GM12878 (cell line): Measurements from ENCODE around the gene PRR29. TPM values are rescaled to one million over a fixed set of nuclear protein-coding genes. Genes with fewer than 3 reads are reported as not detected.
A peak's percentile ranks its signal among the peaks of the same experiment; 100 is the strongest.

Experiments
- HDGF ChIP-seq: fragments of 450-650 bp; IDR thresholded peaks from 2 replicates; pipeline ENCODE4 v1.6.1; 2016; ENCODE audit warnings: antibody characterized with exemption
- IKZF1 ChIP-seq: fragments of 450-650 bp; conservative IDR thresholded peaks from 2 replicates; pipeline ENCODE4 v1.6.1; 2017; ENCODE audit warnings: antibody characterized with exemption, mild to moderate bottlenecking
- NFXL1 ChIP-seq: fragments of 450-650 bp; IDR thresholded peaks from 2 replicates; pipeline ENCODE4 v1.6.1; 2017; ENCODE audit warnings: antibody characterized with exemption, mild to moderate bottlenecking, borderline replicate concordance
- POLR2A ChIP-seq: IDR thresholded peaks from 2 replicates; pipeline ENCODE4 v1.6.1; 2011; ENCODE audit warnings: low read depth, mild to moderate bottlenecking, low read length
- SP1 ChIP-seq: IDR thresholded peaks from one replicate; pipeline ENCODE4 v1.6.1; 2011; ENCODE audit warnings: low read depth, low read length
- ZNF207 ChIP-seq: fragments of 450-650 bp; IDR thresholded peaks from 2 replicates; pipeline ENCODE4 v1.6.1; 2014; ENCODE audit warnings: antibody characterized with exemption, mild to moderate bottlenecking, borderline replicate concordance
- polyA plus RNA-seq, 11 experiments: library from polyadenylated mRNA; depleted of rRNA in 4 of 11; unstranded in 6 of 11; stranded (reverse) in 5 of 11; fragments of >200 nt; fragmentation: Nextera tagmentation in 4 of 11; fragmentation: Illumina TruSeq in 1 of 11; extraction: Ambion mirVana in 4 of 11; extraction: Trizol in 1 of 11; gene quantifications; 1 replicate in 1 of 11; 2 replicates in 10 of 11; pipeline versions ENCODE4 v1.2.1 to v1.2.3, GENCODE V29; 2011 to 2016; ENCODE audit warnings: inconsistent platforms in 2 of 11, missing spikeins in 2 of 11, low read depth in 1 of 11
- total RNA-seq, 4 experiments: library from RNA; depleted of rRNA in 3 of 4; stranded (reverse); fragments of >200 nt in 3 of 4; fragmentation: Illumina TruSeq in 1 of 4; extraction: Trizol in 1 of 4; gene quantifications; 2 replicates each; pipeline versions ENCODE4 v1.2.1 to v1.2.3, GENCODE V29; 2013 to 2021
- TF ChIP-seq, protein P1 (sequence below): fragments of 150-350 bp; IDR thresholded peaks from 2 replicates; pipeline ENCODE4 v1.6.1; 2014; ENCODE audit warnings: mild to moderate bottlenecking, low read depth, low read length
- TF ChIP-seq, protein P2 (sequence below): fragments of 450-650 bp; IDR thresholded peaks from 2 replicates; pipeline ENCODE4 v1.6.1; 2017; ENCODE audit warnings: low read depth, mild to moderate bottlenecking, moderate library complexity
- TF ChIP-seq, protein P3 (sequence below): IDR thresholded peaks from 2 replicates; pipeline ENCODE4 v1.6.1; 2012; ENCODE audit warnings: low read depth, low read length, improper control_type of control experiment

Gene PRR29
- total and polyA plus RNA-seq, 10 of the 15 experiments (the other 5 are each of a cell fraction or from before 2014, with no cell fraction given): 0.01 to 2.4 (median 0.18) TPM; not detected in 3

GRCh38 chr17:63998050-63998720 is at the start of gene PRR29 (continued):
- TF ChIP-seq ZNF207 (no peak), IKZF1 (peak; percentile 54), NFXL1 (no peak), SP1 (peak; percentile 7), HDGF (peak; percentile 51; the same call in 1 of the 2 replicates), POLR2A (no peak)
- TF ChIP-seq, protein P1, sequence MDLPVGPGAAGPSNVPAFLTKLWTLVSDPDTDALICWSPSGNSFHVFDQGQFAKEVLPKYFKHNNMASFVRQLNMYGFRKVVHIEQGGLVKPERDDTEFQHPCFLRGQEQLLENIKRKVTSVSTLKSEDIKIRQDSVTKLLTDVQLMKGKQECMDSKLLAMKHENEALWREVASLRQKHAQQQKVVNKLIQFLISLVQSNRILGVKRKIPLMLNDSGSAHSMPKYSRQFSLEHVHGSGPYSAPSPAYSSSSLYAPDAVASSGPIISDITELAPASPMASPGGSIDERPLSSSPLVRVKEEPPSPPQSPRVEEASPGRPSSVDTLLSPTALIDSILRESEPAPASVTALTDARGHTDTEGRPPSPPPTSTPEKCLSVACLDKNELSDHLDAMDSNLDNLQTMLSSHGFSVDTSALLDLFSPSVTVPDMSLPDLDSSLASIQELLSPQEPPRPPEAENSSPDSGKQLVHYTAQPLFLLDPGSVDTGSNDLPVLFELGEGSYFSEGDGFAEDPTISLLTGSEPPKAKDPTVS: no peak
- TF ChIP-seq, protein P2, sequence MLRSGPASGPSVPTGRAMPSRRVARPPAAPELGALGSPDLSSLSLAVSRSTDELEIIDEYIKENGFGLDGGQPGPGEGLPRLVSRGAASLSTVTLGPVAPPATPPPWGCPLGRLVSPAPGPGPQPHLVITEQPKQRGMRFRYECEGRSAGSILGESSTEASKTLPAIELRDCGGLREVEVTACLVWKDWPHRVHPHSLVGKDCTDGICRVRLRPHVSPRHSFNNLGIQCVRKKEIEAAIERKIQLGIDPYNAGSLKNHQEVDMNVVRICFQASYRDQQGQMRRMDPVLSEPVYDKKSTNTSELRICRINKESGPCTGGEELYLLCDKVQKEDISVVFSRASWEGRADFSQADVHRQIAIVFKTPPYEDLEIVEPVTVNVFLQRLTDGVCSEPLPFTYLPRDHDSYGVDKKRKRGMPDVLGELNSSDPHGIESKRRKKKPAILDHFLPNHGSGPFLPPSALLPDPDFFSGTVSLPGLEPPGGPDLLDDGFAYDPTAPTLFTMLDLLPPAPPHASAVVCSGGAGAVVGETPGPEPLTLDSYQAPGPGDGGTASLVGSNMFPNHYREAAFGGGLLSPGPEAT: no peak
- TF ChIP-seq, protein P3, sequence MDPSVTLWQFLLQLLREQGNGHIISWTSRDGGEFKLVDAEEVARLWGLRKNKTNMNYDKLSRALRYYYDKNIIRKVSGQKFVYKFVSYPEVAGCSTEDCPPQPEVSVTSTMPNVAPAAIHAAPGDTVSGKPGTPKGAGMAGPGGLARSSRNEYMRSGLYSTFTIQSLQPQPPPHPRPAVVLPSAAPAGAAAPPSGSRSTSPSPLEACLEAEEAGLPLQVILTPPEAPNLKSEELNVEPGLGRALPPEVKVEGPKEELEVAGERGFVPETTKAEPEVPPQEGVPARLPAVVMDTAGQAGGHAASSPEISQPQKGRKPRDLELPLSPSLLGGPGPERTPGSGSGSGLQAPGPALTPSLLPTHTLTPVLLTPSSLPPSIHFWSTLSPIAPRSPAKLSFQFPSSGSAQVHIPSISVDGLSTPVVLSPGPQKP: 0 out of 2 replicates have a peak, but pooled peaks have one; percentile 17
